ENCODE results near the gene IFFO2.

GRCh38 chr1:18891426-18891780 is 65.1 kb downstream of the IFFO2 start:
- TF ChIP-seq, protein P1, sequence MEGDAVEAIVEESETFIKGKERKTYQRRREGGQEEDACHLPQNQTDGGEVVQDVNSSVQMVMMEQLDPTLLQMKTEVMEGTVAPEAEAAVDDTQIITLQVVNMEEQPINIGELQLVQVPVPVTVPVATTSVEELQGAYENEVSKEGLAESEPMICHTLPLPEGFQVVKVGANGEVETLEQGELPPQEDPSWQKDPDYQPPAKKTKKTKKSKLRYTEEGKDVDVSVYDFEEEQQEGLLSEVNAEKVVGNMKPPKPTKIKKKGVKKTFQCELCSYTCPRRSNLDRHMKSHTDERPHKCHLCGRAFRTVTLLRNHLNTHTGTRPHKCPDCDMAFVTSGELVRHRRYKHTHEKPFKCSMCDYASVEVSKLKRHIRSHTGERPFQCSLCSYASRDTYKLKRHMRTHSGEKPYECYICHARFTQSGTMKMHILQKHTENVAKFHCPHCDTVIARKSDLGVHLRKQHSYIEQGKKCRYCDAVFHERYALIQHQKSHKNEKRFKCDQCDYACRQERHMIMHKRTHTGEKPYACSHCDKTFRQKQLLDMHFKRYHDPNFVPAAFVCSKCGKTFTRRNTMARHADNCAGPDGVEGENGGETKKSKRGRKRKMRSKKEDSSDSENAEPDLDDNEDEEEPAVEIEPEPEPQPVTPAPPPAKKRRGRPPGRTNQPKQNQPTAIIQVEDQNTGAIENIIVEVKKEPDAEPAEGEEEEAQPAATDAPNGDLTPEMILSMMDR (IDR thresholded peaks at IDR 0.05; ENCODE audit: low read length), result no peak
- TF ChIP-seq EZH2 (IDR thresholded peaks at IDR 0.05; ENCODE audit: borderline replicate concordance, low read length), result no peak

All from OCI-LY1 (cell line).